Hindlimb muscle (tissue), 1 donor: ENCODE data around the gene PHPT1. TPM values are rescaled to one million over a fixed set of nuclear protein-coding genes. Genes with fewer than 3 reads are reported as not detected.

Experiments
- DNase-seq: peaks from one replicate; pipeline ENCODE4 v3.0.0-alpha.2; 2013
- polyA plus RNA-seq: library from polyadenylated mRNA; unstranded; fragments of 120-200 nt; gene quantifications from one replicate; pipeline ENCODE4 v1.2.1, GENCODE V29; 2013; ENCODE audit not compliant: insufficient read length

The PHPT1 gene
- polyA plus RNA-seq, 1 donor, result 109 TPM

- peak; percentile 54 for DNase-seq
Observed at GRCh38 chr9:136886610-136887597, 37.7 kb downstream of the PHPT1 start.

- DNase-seq, result no peak
Observed at GRCh38 chr9:136888454-136888853, 39.2 kb downstream of the PHPT1 start.

- no peak for DNase-seq
Observed at GRCh38 chr9:136889858-136890257, 40.6 kb downstream of the PHPT1 start.

- DNase-seq, result no peak
Observed at GRCh38 chr9:136890661-136891060, 41.5 kb downstream of the PHPT1 start.

GRCh38 chr9:136896027-136896426 is 46.8 kb downstream of the PHPT1 start:
- DNase-seq, result no peak

GRCh38 chr9:136898483-136899100 is 49.4 kb downstream of the PHPT1 start:
- no peak for DNase-seq

GRCh38 chr9:136899196-136899595 is 50.0 kb downstream of the PHPT1 start:
- DNase-seq, result no peak

GRCh38 chr9:136900556-136900955 is 51.3 kb downstream of the PHPT1 start:
- no peak for DNase-seq

Other genes starting within 250 kb of the PHPT1 start
- 90.8 TPM for gene EGFL7, start 186.5 kb upstream of the PHPT1 start, polyA plus RNA-seq
- 19.1 TPM for gene AGPAT2, start 162.0 kb upstream of the PHPT1 start, polyA plus RNA-seq
- 20.4 TPM for gene DIPK1B, start 136.8 kb upstream of the PHPT1 start, polyA plus RNA-seq
- 5.6 TPM for gene LCN10, start 106.5 kb upstream of the PHPT1 start, polyA plus RNA-seq
- not detected for gene LCN6, start 100.9 kb upstream of the PHPT1 start, polyA plus RNA-seq
- gene LCN8, start 91.2 kb upstream of the PHPT1 start, polyA plus RNA-seq, result 7.1 TPM
- gene LCN15, start 84.9 kb upstream of the PHPT1 start, polyA plus RNA-seq, result 0.62 TPM
- 35.7 TPM for gene TMEM141, start 58.1 kb upstream of the PHPT1 start, polyA plus RNA-seq
- gene CCDC183, start 53.1 kb upstream of the PHPT1 start, polyA plus RNA-seq, result 3.0 TPM
- 62.6 TPM for gene RABL6, start 41.5 kb upstream of the PHPT1 start, polyA plus RNA-seq
- gene AJM1, start 6.9 kb upstream of the PHPT1 start, polyA plus RNA-seq, result 2.8 TPM
- 5.9 TPM for gene MAMDC4, start 2.9 kb downstream of the PHPT1 start, polyA plus RNA-seq
- 336 TPM for gene EDF1, start 16.9 kb downstream of the PHPT1 start, polyA plus RNA-seq
- gene TRAF2, start 37.1 kb downstream of the PHPT1 start, polyA plus RNA-seq, result 13.7 TPM
- 45.6 TPM for gene FBXW5, start 95.3 kb downstream of the PHPT1 start, polyA plus RNA-seq
- gene C8G, start 95.8 kb downstream of the PHPT1 start, polyA plus RNA-seq, result 0.90 TPM
- gene LCN12, start 102.9 kb downstream of the PHPT1 start, polyA plus RNA-seq, result 0.67 TPM
- gene PTGDS, start 128.1 kb downstream of the PHPT1 start, polyA plus RNA-seq, result 24.2 TPM
- gene LCNL1, start 133.6 kb downstream of the PHPT1 start, polyA plus RNA-seq, result 0.85 TPM
- gene PAXX, start 143.0 kb downstream of the PHPT1 start, polyA plus RNA-seq, result 23.9 TPM
- 0.54 TPM for gene CLIC3, start 147.2 kb downstream of the PHPT1 start, polyA plus RNA-seq
- 18.4 TPM for gene ABCA2, start 178.8 kb downstream of the PHPT1 start, polyA plus RNA-seq
- 0.10 TPM for gene FUT7, start 182.7 kb downstream of the PHPT1 start, polyA plus RNA-seq
- 44.1 TPM for gene NPDC1, start 196.8 kb downstream of the PHPT1 start, polyA plus RNA-seq
- gene ENTPD2, start 204.7 kb downstream of the PHPT1 start, polyA plus RNA-seq, result 11.0 TPM
- gene SAPCD2, start 221.1 kb downstream of the PHPT1 start, polyA plus RNA-seq, result 3.9 TPM
- 2.5 TPM for gene UAP1L1, start 228.1 kb downstream of the PHPT1 start, polyA plus RNA-seq
- 43.6 TPM for gene MAN1B1, start 237.6 kb downstream of the PHPT1 start, polyA plus RNA-seq